T1000 (cell line): Measurements from ENCODE around the gene WDFY3.

Source experiments
- DNase-seq: peaks from one replicate; lab custom pipeline; 2025; ENCODE audit warnings: mixed read lengths; lab: John Stamatoyannopoulos, UW

Gene WDFY3

DNA sequence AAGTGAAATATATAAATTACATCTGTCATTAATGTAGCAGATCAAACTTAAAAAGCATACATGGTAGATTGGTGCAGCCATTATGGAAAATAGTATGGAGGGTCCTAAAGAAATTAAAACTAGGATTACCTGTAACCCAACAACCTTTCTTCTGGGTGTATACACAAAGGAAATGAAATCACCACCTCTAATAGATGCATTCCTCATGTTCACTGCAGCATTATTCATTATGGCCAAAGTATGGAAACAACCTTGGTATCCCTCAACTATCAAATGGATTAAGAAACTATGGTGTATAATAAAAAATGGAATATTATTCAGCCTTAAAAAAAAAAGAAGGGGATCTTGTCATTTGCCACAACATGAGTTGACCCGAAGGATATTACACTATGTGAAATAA lies 13.7 kb downstream of the WDFY3 start:
- DNase-seq = no peak

GRCh38 chr4:84952004-84952403 lies 14.5 kb downstream of the WDFY3 start:
- no peak for DNase-seq

- no peak for DNase-seq
Measured at GRCh38 chr4:84948056-84948455, 18.4 kb downstream of the WDFY3 start.

GRCh38 chr4:84944947-84945346 lies 21.5 kb downstream of the WDFY3 start:
- no peak for DNase-seq

GRCh38 chr4:84940960-84941359 lies 25.5 kb downstream of the WDFY3 start:
- DNase-seq = no peak

GRCh38 chr4:84939113-84939512 lies 27.4 kb downstream of the WDFY3 start:
- no peak for DNase-seq

DNA sequence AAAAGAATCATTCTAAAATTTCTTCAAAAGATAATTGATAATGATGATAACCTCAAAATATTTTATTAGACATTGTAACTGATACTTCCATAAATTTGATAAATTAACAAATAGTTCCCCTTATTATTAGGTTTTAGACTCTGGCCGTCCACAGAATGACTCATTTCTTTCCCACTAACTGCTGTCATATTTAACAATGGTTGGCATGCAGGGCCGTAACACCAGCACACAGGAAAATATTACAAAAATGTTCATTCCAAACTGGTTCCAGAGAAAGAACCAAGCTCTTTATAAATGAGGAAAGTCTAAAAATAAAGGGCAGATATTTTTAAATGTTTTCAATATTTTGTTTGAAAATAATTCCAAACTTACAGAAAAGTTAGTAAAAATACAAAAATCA lies 28.2 kb downstream of the WDFY3 start:
- no peak for DNase-seq

GRCh38 chr4:84937381-84937977 lies 29.0 kb downstream of the WDFY3 start:
- no peak for DNase-seq

DNA sequence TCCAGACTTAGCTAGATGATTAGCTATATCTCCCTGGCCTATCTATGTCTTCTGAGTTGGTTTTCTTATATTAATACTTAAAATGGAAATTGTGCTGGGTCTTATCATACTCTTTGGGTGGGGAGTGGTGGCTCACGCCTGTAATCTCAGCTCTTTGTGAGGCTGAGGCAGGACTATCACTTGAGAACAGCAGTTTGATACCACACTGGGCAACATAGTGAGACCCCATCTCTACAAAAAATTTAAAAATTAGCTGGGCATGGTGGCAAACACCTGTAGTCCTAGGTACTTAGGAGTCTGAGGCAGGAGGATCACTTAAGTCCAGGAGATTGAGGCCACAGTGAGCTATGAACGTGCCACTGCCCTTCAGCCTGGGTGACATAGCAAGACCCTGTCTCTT lies 30.4 kb downstream of the WDFY3 start:
- no peak for DNase-seq

- DNase-seq = no peak
Measured at GRCh38 chr4:84932462-84932861, 34.0 kb downstream of the WDFY3 start.

DNA sequence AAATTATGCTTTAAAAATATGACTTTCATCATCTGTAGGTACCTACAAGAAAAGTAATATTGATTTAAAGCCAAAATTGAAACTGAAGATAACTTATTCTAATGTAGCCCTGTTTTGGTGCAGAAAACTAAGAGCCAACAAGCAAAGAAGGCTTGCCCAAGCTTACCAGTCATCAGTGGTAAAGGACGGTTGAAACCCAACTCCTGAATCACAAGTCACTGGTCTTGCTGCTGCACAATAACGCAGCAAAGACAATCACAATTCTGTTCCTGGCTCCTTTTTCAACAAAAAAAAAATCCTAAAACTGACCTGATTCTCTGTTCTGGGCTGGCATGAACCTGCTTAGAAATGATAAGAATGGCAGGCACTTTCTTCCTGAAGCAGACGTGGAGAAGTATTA lies 34.5 kb downstream of the WDFY3 start:
- no peak for DNase-seq

GRCh38 chr4:84931274-84931673 lies 35.2 kb downstream of the WDFY3 start:
- DNase-seq = no peak

DNA sequence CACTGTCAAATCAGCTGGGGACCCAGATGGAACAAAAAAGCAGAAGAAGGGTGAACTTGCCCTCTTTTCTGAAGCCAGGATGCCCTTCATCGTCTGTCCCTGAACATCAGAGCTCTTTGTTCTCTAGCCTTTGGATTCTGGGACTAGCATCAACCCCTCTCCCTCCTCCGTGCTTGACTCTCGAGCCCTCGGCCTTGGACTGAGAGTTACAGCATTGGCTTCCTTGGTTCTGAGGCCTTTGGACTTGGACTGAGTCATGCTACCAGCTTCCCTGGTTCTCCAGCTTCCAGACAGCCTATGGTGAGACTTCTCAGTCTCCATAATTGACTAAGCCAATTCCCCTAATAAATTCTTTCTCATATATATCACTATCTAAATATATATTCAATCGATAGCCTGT lies 38.4 kb downstream of the WDFY3 start:
- no peak for DNase-seq

GRCh38 chr4:84927428-84927827 lies 39.1 kb downstream of the WDFY3 start:
- DNase-seq = no peak

GRCh38 chr4:84925558-84925957 lies 40.9 kb downstream of the WDFY3 start:
- DNase-seq = no peak

DNA sequence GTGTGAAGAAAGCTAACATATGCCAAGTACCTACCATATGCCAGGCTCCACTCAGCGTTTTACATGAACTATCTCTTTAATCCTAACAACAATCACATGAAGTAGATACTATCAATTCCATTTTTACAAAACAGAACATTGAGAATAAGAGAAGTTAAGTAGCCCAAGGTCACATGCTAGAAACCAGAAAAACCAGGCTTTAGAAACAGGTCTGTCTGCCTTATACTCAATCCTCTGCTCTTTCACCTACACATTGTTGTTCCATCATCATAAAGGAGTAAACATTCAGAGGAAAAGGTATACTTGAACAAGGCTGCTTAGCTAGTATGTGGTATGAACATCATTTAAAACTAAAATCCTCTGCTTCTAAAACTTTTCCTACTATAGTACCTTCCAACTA lies 42.1 kb downstream of the WDFY3 start:
- DNase-seq = no peak

DNA sequence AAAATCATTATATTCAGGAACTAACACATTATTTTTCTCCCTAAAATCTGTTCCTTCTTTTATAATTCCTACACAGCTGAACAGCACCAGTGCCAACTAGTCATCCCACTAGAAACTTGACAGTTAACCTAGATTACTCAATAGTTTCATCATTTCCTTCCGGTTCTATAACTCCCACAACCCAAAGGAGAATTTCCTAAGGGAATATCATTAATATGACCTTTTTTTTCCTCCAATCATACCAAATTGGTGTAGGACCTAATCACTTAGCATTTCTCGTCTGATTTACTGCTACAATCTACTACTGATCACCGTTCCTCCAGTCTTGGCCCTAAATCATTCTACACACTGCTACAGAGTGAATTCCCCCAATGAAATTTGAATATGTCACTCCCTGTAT lies 45.9 kb downstream of the WDFY3 start:
- DNase-seq = no peak

GRCh38 chr4:84917869-84918600 lies 48.5 kb downstream of the WDFY3 start:
- no peak for DNase-seq

- DNase-seq = no peak
Measured at GRCh38 chr4:84917086-84917821, 49.2 kb downstream of the WDFY3 start.

DNA sequence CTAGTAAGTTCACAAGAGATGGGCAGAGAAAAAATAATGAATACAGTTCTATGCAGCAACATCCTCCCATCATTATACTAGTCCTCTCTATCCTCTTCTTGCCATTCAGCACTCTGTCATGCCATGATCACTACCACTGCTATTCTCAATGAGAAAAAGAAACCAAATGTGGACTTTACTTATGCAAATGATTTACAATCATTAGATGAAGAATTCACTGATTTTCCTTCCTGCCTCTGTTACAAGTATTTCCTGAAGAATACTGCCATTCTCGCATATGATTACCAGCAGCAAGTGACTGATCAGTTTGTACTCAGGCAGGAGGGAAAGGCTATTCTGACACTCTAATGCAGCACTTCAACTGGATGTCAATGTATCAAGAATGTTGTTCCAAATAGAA lies 50.3 kb downstream of the WDFY3 start:
- no peak for DNase-seq

GRCh38 chr4:84915396-84915780 lies 51.1 kb downstream of the WDFY3 start:
- DNase-seq = no peak

DNA sequence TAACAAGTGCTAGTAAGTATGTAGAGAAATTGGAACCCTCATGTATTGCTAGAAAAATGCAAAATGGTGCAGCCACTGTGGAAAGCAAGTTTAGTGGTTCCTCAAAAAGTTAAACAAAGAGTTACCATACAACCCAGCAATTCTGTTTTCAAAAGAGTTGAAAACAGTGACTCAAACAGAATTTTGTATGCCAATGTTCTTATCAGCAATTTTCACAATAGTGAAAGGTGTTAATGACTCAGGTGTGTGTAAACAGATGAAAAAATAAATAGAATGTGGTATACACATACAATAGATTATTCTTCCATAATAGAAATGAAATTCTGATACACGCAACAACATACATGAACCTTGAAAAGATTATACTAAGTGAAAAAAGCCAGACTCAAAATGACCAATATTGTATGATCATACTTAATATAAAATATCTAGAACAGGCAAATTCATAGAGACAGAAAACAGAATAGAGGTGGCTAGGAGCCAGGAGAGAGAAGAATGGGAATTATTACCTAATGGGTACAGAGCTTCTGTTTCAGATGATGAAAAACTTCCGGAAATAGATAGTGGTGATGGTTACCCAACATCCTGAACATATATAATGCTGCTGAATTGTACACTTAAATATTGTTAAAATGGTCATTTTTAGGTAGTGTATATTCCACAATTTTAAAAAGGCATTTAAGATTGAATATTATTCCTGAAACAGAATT lies 51.6 kb downstream of the WDFY3 start:
- DNase-seq = no peak

DNA sequence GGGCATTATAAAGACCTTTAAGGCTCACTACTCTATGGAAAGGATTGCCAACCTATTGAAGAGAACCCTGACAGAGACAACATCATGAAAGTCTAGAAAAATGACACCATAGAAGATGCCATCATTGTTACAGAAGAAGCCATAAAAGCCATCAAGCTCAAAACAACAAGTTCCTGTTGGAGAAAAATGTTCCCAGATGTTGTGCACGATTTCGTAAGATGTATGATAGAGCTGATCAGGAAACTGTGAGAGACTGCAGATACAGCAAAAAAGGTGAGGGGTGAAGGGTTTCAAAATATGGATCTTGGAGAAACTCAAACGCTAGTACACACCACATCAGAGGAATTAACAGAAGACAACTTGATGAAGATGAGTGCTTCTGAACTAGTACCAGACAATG lies 53.3 kb downstream of the WDFY3 start:
- no peak for DNase-seq
